Stomach (tissue), 4 donors: ENCODE data around the gene PDCD1.

ENCODE experiments used
- EP300 ChIP-seq: sonication (generic); formaldehyde crosslinking; IDR thresholded peaks from one replicate; pipeline ENCODE4 v1.6.1; 2017; ENCODE audit warnings: antibody characterized with exemption
- POLR2A ChIP-seq, 4 donors: fragments of 450-650 bp; IDR thresholded peaks; one replicate each; pipeline ENCODE4 v1.6.1; 2016; ENCODE audit warnings: antibody characterized with exemption in 4 of 4, control low read depth in 2 of 4, mild to moderate bottlenecking in 1 of 4, moderate library complexity in 1 of 4
- POLR2AphosphoS5 ChIP-seq, 3 donors: sonication (generic); formaldehyde crosslinking; IDR thresholded peaks; one replicate each; pipeline ENCODE4 v1.6.1; 2016; ENCODE audit warnings: antibody characterized with exemption in 3 of 3
- TF ChIP-seq, protein P1 (sequence below), 7 experiments: fragments of 450-650 bp in 4 of 7; fragments of 200-600 bp in 3 of 7; sonication (generic) in 3 of 7; IDR thresholded peaks; one replicate each; pipeline ENCODE4 v1.5.1; 2016 to 2019; ENCODE audit warnings: antibody characterized with exemption in 7 of 7, control low read depth in 2 of 7, mild to moderate bottlenecking in 1 of 7

DNA sequence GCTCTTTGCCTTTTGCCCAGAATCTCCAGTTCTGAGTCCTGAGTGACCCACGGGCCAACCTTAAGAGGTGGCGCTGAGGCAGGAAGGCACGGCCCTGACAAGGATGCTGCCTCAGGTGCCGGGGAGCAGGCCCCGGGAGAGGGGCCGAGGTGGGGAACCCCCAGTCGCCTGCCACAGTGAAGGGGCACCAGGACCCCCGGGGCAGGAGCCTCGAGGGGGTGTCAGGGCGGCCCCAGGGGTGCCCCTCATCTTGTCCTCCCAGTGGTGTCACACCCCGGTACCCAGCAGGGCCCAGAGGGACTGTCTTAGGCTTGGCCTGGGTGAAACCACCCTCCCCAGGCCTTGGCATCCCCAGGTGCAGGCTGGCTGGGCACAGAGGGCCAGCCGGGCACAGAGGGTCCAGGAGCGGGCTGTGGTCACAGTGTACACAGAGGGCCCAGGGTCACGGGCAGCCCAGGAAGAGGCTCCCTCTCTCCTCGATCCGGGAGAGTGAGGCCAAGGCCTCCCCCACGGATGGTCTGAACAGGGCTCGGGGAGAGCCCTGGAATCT lies 1.0 kb downstream of the PDCD1 start:
- TF ChIP-seq, protein P1, sequence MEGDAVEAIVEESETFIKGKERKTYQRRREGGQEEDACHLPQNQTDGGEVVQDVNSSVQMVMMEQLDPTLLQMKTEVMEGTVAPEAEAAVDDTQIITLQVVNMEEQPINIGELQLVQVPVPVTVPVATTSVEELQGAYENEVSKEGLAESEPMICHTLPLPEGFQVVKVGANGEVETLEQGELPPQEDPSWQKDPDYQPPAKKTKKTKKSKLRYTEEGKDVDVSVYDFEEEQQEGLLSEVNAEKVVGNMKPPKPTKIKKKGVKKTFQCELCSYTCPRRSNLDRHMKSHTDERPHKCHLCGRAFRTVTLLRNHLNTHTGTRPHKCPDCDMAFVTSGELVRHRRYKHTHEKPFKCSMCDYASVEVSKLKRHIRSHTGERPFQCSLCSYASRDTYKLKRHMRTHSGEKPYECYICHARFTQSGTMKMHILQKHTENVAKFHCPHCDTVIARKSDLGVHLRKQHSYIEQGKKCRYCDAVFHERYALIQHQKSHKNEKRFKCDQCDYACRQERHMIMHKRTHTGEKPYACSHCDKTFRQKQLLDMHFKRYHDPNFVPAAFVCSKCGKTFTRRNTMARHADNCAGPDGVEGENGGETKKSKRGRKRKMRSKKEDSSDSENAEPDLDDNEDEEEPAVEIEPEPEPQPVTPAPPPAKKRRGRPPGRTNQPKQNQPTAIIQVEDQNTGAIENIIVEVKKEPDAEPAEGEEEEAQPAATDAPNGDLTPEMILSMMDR (IDR thresholded peaks at IDR 0.05) = no peak
- TF ChIP-seq POLR2AphosphoS5 (IDR thresholded peaks at IDR 0.05) (no peak), EP300 (no peak), POLR2A (IDR thresholded peaks at IDR 0.05) (no peak)
